ENCODE measurements around the gene RPS6KA2. TPM values are rescaled to one million over a fixed set of nuclear protein-coding genes. Genes with fewer than 3 reads are reported as not detected.

Gene RPS6KA2
- total RNA-seq, 2 experiments from 2014 or later = 9.3 to 10.9 TPM

GRCh38 chr6:166654573-166654972 is 27.5 kb upstream of the RPS6KA2 start:
- no peak for ATAC-seq
- Mint-ChIP-seq H3K36me3 (ENCODE audit: low read depth) (no peaks in the 10 kb centered on the region), H3K4me3 (no peak overlapping the region), H3K9me3 (ENCODE audit: low read depth) (no peaks in the 10 kb centered on the region), H3K27me3 (peaks cover 21% of the 10 kb centered on the region), H3K27ac (no peak overlapping the region), H3K4me1 (peaks cover 9% of the 10 kb centered on the region)
- ChIA-PET CTCF (interaction anchor here (0.6 kb wide), 1 partner anchor 130 kb away, joined by 3 read pairs; no protein-coding TSS in a partner anchor), POLR2A (no interaction called here)
- intact Hi-C loops (cut with DNase I, micrococcal nuclease) = no loop called here
- DNase-seq = no peak

DNA sequence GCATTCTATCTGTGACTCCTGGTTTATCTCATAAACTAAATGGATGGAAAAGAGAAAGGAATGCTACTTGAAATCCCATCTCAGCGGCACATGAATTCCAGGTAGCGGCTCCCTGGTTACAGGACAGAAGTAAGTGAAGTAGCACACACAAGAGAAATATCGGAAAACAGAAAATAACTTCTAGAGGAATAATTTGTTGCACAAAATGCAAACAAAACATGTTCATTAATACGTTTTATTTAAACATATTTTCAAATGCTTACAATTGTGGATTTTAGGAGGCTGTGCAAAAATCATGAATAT is 26.5 kb upstream of the RPS6KA2 start:
- H3K4me1 Mint-ChIP-seq = peaks cover 9% of the 10 kb centered on the region

DNA sequence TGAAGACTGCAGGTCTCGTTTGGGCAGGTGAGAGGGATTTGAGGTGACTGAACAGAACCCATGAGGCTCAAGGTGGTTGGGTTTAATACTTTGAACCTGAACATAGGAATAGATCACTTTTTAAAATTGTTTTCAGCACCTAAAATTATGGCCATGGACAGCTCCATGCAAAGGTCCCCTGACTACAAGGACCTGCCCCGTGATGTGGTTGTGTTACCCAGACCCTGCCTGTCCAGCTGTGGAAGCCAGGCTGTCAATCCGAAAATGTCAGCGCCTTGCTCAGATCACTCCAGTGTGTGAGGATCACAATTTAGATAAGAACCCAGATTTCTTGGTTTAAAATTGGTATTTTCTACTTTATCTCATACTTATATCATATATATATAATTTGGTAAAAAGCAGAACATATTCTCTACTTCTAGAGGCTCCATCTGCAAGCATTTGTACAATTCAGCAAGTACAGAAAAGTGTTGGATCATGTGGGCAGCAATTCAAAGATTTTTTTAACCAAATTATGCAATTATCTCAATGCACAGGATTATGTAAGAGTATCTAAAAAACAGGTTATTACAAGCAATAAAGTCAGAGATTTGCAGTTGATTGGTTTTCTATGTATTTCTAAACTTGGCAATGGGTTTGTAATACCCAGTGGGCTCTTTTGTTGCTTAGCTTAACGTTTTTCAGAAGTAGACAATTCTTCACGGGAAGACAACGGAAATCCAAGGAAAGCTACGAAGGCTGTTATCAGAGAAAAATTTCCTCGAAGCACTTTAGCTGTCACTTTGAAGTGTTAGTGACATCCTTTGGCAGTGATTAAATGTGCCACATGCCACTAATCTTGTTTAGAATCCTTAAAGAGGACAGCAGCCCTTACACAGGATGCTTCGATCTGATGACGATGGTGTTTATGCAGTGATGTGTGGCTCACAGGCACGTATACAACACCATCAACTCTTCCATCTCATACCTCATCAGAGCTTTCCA is 24.1 kb upstream of the RPS6KA2 start:
- ChIA-PET CTCF (interaction anchor here (0.5 kb wide), 1 partner anchor 14 kb away, joined by 3 read pairs; no protein-coding TSS in a partner anchor), POLR2A (no interaction called here)
- no peaks in the 10 kb centered on the region for H3K4me1 Mint-ChIP-seq
- no peak overlapping the region for H3K4me3 Mint-ChIP-seq
- no peaks in the 10 kb centered on the region for H3K27me3 Mint-ChIP-seq
- H3K36me3 Mint-ChIP-seq (ENCODE audit: low read depth) = no peaks in the 10 kb centered on the region
- intact Hi-C loops (cut with DNase I, micrococcal nuclease) = no loop called here
- H3K9me3 Mint-ChIP-seq (ENCODE audit: low read depth) = no peaks in the 10 kb centered on the region
- no peak overlapping the region for H3K27ac Mint-ChIP-seq
- ATAC-seq (no peak), DNase-seq (no peak)

More for the DNA sequence above, 26.5 kb upstream of the RPS6KA2 start:
- Mint-ChIP-seq H3K36me3 (ENCODE audit: low read depth) (no peaks in the 10 kb centered on the region), H3K9me3 (ENCODE audit: low read depth) (no peaks in the 10 kb centered on the region), H3K27me3 (peaks cover 16% of the 10 kb centered on the region), H3K4me3 (no peak overlapping the region), H3K27ac (no peak overlapping the region)
- POLR2A ChIA-PET = no interaction called here
- intact Hi-C loops (cut with DNase I, micrococcal nuclease) = no loop called here
- no peak for ATAC-seq
- no peak for DNase-seq
- CTCF ChIA-PET = no interaction called here

DNA sequence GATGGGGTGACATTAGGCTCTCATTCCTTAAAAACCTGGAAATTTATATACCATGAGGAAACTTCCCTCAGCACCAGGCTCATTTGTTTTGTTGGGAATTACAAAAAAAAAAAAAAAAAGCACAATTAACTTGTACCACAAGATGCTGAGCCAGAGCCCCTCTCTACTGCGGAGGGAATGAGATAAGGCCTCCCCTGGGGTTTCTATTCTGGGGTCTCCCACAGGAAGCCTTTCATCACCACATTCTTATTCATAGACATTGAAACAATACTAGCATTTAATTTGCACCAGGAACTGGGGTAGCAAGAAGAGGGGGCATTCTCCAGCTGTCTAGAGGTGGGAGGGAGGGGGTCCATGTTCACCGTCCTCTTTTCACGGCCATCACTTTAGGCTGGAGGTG is 23.0 kb upstream of the RPS6KA2 start:
- ChIA-PET POLR2A (no interaction called here), CTCF (no interaction called here)
- intact Hi-C loops (cut with DNase I, micrococcal nuclease) = no loop called here
- no peak for ATAC-seq
- no peaks in the 10 kb centered on the region for H3K9me3 Mint-ChIP-seq (ENCODE audit: low read depth)
- no peaks in the 10 kb centered on the region for H3K4me1 Mint-ChIP-seq
- no peak overlapping the region for H3K4me3 Mint-ChIP-seq
- DNase-seq = no peak
- no peaks in the 10 kb centered on the region for H3K36me3 Mint-ChIP-seq (ENCODE audit: low read depth)
- H3K27ac Mint-ChIP-seq = no peak overlapping the region
- H3K27me3 Mint-ChIP-seq = no peaks in the 10 kb centered on the region

DNA sequence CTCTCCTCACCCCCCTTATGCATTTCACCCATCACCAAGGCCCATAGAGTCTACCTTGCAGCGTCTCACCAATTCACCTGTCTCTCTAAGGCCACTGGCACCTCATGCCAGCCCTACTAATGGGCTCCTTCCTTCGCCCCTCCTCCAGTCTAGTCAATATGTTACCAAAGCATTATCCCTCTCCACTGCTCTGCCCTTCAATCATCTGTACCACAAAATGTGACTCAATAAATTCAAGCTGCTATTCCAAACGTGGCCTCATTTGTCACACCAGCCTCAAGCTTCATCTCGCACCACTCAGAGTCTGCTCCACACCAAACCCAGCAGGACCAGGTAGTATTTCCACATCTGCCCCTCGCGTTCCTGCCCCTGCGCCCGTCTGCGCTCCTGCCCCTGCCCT is 21.8 kb upstream of the RPS6KA2 start:
- peaks cover 2% of the 10 kb centered on the region for H3K9me3 Mint-ChIP-seq (ENCODE audit: low read depth)
- ATAC-seq = no peak
- H3K4me1 Mint-ChIP-seq = no peaks in the 10 kb centered on the region
- no peaks in the 10 kb centered on the region for H3K36me3 Mint-ChIP-seq (ENCODE audit: low read depth)
- DNase-seq = no peak
- ChIA-PET POLR2A (interaction anchor here (0.6 kb wide), 1 partner anchor 654 kb away, joined by 3 read pairs; no protein-coding TSS in a partner anchor), CTCF (no interaction called here)
- intact Hi-C loops (cut with DNase I, micrococcal nuclease) = no loop called here
- H3K27me3 Mint-ChIP-seq = no peaks in the 10 kb centered on the region
- no peak overlapping the region for H3K27ac Mint-ChIP-seq
- no peak overlapping the region for H3K4me3 Mint-ChIP-seq

DNA sequence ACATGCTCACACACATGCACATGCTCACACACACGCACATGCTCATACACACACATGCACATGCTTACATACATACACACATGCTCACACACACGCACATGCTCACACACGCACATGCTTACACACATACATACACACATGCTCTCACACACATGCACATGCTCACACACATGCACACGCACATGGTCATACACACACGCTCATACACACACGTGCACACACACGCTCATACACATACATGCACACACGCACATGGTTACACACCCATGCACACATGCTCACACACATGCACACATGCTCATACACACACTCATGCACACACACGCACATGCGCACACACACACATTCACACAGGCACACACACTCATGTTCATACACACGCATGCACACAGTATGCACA is 20.8 kb upstream of the RPS6KA2 start:
- H3K4me1 Mint-ChIP-seq = no peaks in the 10 kb centered on the region
- H3K36me3 Mint-ChIP-seq (ENCODE audit: low read depth) = no peaks in the 10 kb centered on the region
- POLR2A ChIA-PET = no interaction called here
- no peaks in the 10 kb centered on the region for H3K27me3 Mint-ChIP-seq
- no peak overlapping the region for H3K27ac Mint-ChIP-seq
- CTCF ChIA-PET = no interaction called here
- intact Hi-C loops (cut with DNase I, micrococcal nuclease) = no loop called here
- no peak for ATAC-seq
- H3K9me3 Mint-ChIP-seq (ENCODE audit: low read depth) = peaks cover 6% of the 10 kb centered on the region
- no peak overlapping the region for H3K4me3 Mint-ChIP-seq
- DNase-seq = no peak

DNA sequence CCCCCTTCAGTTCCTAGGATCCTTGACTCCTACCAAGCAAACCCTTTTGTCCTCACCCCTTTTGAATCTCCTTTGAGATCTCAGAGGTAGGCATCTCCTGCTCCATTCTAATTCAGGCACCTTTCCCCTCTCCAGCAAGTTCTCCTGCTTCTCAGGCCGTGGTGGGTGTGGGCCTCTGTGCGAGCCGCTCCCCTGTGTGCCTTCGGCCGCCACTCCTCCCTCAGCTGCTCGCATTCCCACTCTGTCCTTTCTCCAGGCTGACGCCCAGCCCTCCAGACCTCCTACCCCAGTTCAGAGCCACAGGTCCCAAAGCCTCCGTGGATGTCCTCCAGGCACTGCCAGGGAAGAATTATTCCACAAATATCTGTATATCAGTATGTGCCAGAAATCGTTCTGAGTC is 19.7 kb upstream of the RPS6KA2 start:
- ATAC-seq = no peak
- Mint-ChIP-seq H3K9me3 (ENCODE audit: low read depth) (peaks cover 6% of the 10 kb centered on the region), H3K27me3 (peaks cover 4% of the 10 kb centered on the region), H3K4me1 (no peaks in the 10 kb centered on the region), H3K4me3 (no peak overlapping the region), H3K27ac (no peak overlapping the region), H3K36me3 (ENCODE audit: low read depth) (no peaks in the 10 kb centered on the region)
- ChIA-PET POLR2A (no interaction called here), CTCF (no interaction called here)
- intact Hi-C loops (cut with DNase I, micrococcal nuclease) = no loop called here
- no peak for DNase-seq

DNA sequence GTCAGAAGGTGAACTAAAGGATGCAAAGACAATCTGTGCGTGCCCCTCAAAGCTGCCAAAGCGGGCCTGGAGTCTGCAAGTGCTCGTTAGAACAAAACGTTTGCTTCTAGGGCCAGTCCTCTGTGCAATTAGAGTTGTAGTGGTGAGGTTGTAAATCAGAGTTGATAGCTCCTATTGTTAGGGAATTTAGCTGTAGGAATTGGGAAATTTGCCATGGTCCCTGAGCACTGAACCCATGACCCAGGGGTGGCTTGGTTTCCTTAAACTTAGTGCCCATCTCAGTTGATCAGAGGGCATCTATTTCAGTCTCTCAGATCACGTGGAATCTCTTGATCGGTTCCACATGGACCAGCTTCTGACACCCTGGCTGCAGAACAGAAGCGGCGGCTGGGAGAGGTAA is 18.8 kb upstream of the RPS6KA2 start:
- no peak overlapping the region for H3K27ac Mint-ChIP-seq
- H3K9me3 Mint-ChIP-seq (ENCODE audit: low read depth) = peaks cover 6% of the 10 kb centered on the region
- H3K4me3 Mint-ChIP-seq = no peak overlapping the region
- ChIA-PET POLR2A (no interaction called here), CTCF (interaction anchor here (0.7 kb wide), 1 partner anchor 365 kb away, joined by 4 read pairs; no protein-coding TSS in a partner anchor)
- H3K36me3 Mint-ChIP-seq (ENCODE audit: low read depth) = no peaks in the 10 kb centered on the region
- DNase-seq (no peak), ATAC-seq (no peak)
- peaks cover 6% of the 10 kb centered on the region for H3K27me3 Mint-ChIP-seq
- intact Hi-C loops (cut with DNase I, micrococcal nuclease) = no loop called here
- H3K4me1 Mint-ChIP-seq = no peaks in the 10 kb centered on the region

DNA sequence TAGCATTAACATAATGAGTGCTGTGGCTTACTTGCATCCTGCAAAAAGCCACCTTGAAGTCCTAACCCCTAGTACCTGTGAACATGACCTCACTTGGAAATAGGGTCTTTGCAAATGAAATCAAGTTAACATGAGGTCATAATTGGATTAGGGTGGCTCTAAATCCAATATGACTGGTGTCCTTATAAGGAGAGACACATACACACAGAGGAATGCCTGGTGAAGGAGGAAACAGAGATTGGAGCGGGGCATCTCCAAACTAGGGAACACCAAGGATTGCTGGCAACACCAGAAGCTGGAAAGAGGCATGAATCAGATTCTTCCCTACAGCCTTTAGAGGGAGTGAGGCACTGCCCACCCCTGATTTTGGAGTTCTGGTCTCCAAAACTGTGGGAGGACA is 17.6 kb upstream of the RPS6KA2 start:
- DNase-seq (no peak), ATAC-seq (no peak)
- Mint-ChIP-seq H3K27ac (no peak overlapping the region), H3K9me3 (ENCODE audit: low read depth) (peaks cover 6% of the 10 kb centered on the region), H3K36me3 (ENCODE audit: low read depth) (no peaks in the 10 kb centered on the region), H3K4me1 (peaks cover 8% of the 10 kb centered on the region), H3K4me3 (no peak overlapping the region), H3K27me3 (peaks cover 14% of the 10 kb centered on the region)
- intact Hi-C loops (cut with DNase I, micrococcal nuclease) = no loop called here
- ChIA-PET POLR2A (no interaction called here), CTCF (no interaction called here)

GRCh38 chr6:166643891-166644590 is 17.0 kb upstream of the RPS6KA2 start:
- CTCF ChIA-PET = no interaction called here
- ATAC-seq (no peak), DNase-seq (no peak)
- peaks cover 8% of the 10 kb centered on the region for H3K4me1 Mint-ChIP-seq
- POLR2A ChIA-PET = no interaction called here
- no peaks in the 10 kb centered on the region for H3K36me3 Mint-ChIP-seq (ENCODE audit: low read depth)
- no peak overlapping the region for H3K27ac Mint-ChIP-seq
- peaks cover 6% of the 10 kb centered on the region for H3K9me3 Mint-ChIP-seq (ENCODE audit: low read depth)
- no peak overlapping the region for H3K4me3 Mint-ChIP-seq
- intact Hi-C loops (cut with DNase I, micrococcal nuclease) = no loop called here
- peaks cover 17% of the 10 kb centered on the region for H3K27me3 Mint-ChIP-seq

GRCh38 chr6:166642646-166643045 is 15.6 kb upstream of the RPS6KA2 start:
- ChIA-PET POLR2A (no interaction called here), CTCF (no interaction called here)
- Mint-ChIP-seq H3K27ac (no peak overlapping the region), H3K36me3 (ENCODE audit: low read depth) (no peaks in the 10 kb centered on the region), H3K4me1 (peaks cover 8% of the 10 kb centered on the region), H3K4me3 (no peak overlapping the region), H3K27me3 (peaks cover 17% of the 10 kb centered on the region), H3K9me3 (ENCODE audit: low read depth) (peaks cover 6% of the 10 kb centered on the region)
- ATAC-seq (no peak), DNase-seq (no peak)
- intact Hi-C loops (cut with DNase I, micrococcal nuclease) = no loop called here

Data from activated CD4-positive, alpha-beta T cell treated with anti-CD3 and anti-CD28 coated beads for 36 hours (primary cell).